Endothelial cell of umbilical vein (primary cell): ENCODE measurements around the gene CROT. TPM values are rescaled to one million over a fixed set of nuclear protein-coding genes. Genes with fewer than 3 reads are reported as not detected.

Experiments used
- BruUV-seq: library from RNA; stranded (reverse); fragments of 400-500 nt; replicated peaks from 2 replicates; lab custom pipeline; 2021; lab: Mats Ljungman, UMichigan
- CTCF ChIA-PET: fragments of 300-600, 350-600 bp; sonication (Branson Sonifier 250); formaldehyde crosslinking; loops from one replicate; lab custom pipeline; 2021; ENCODE audit warnings: antibody characterized with exemption, inconsistent platforms; lab: Charles Lee
- POLR2A ChIA-PET: fragments of 300-600, 350-600 bp; sonication (Branson Sonifier 250); formaldehyde crosslinking; loops from one replicate; lab custom pipeline; 2021; ENCODE audit warnings: antibody characterized with exemption, inconsistent platforms; lab: Charles Lee
- DNase-seq: peaks from one replicate; pipeline ENCODE4 v3.0.0-alpha.2; 2011; ENCODE audit warnings: low read depth, low spot score
- FAIRE-seq: peaks from 2 replicates; lab custom pipeline; 2011; peaks lifted over from hg19 to GRCh38; lab: Jason Lieb, UNC
- H2AFZ ChIP-seq: 2 replicates; pipeline ENCODE4 v1.6.0; 2012; ENCODE audit warnings: low read depth, low read length, control low read depth, inconsistent platforms
- H3K27ac ChIP-seq: 2 replicates; pipeline ENCODE4 v1.5.1; 2011; ENCODE audit warnings: low read depth, mild to moderate bottlenecking, control low read depth, low read length, moderate library complexity; ENCODE audit not compliant: insufficient read depth
- H3K27me3 ChIP-seq, 2 experiments: 2 replicates each; pipeline versions ENCODE4 v1.6.0 to v1.6.1; 2011; ENCODE audit warnings: low read length in 2 of 2, mixed read lengths in 1 of 2; ENCODE audit not compliant: control insufficient read depth in 2 of 2, insufficient read depth in 2 of 2
- H3K36me3 ChIP-seq, 2 experiments: 2 replicates in 1 of 2; 3 replicates in 1 of 2; pipeline ENCODE4 v1.5.1; 2011; ENCODE audit warnings: low read length in 2 of 2, mild to moderate bottlenecking in 1 of 2, moderate library complexity in 1 of 2; ENCODE audit not compliant: control insufficient read depth in 2 of 2, insufficient read depth in 2 of 2; ENCODE audit errors: extremely low read depth in 1 of 2
- H3K4me1 ChIP-seq: 3 replicates; pipeline ENCODE4 v1.5.1; 2011; ENCODE audit warnings: mild to moderate bottlenecking, low read length; ENCODE audit not compliant: control insufficient read depth, insufficient read depth; ENCODE audit errors: extremely low read depth
- H3K4me2 ChIP-seq: 2 replicates; pipeline ENCODE4 v1.6.1; 2011; ENCODE audit warnings: low read length, control low read depth, mixed read lengths; ENCODE audit not compliant: insufficient read depth
- H3K4me3 ChIP-seq, 3 experiments: fragments of 200-600 bp in 1 of 3; sonication (generic), shearing (Covaris generic) in 1 of 3; replicated peaks in 1 of 3; 2 replicates each; pipeline ENCODE4 v1.5.1; 2011 to 2016; ENCODE audit warnings: control low read depth in 3 of 3, low read length in 3 of 3, mild to moderate bottlenecking in 2 of 3, inconsistent platforms in 1 of 3, low read depth in 1 of 3, moderate library complexity in 1 of 3; ENCODE audit not compliant: insufficient read depth in 1 of 3
- H3K79me2 ChIP-seq: 2 replicates; pipeline ENCODE4 v1.6.0; 2012; ENCODE audit warnings: low read length, inconsistent platforms; ENCODE audit not compliant: control insufficient read depth, insufficient read depth
- H3K9ac ChIP-seq: replicated peaks from 2 replicates; pipeline ENCODE3; 2011; ENCODE audit warnings: low read length, control low read depth; ENCODE audit not compliant: insufficient read depth; ENCODE audit errors: extremely low read depth
- H3K9me1 ChIP-seq: replicated peaks from 3 replicates; pipeline ENCODE4 v1.6.0; 2011; ENCODE audit warnings: mild to moderate bottlenecking, low read length; ENCODE audit not compliant: control insufficient read depth, insufficient read depth; ENCODE audit errors: extremely low read depth
- H3K9me3 ChIP-seq: replicated peaks from 2 replicates; pipeline ENCODE4 v1.5.1; 2012; ENCODE audit warnings: low read length, inconsistent platforms; ENCODE audit not compliant: control insufficient read depth, insufficient read depth
- H4K20me1 ChIP-seq: replicated peaks from 2 replicates; pipeline ENCODE3; 2011; ENCODE audit warnings: mild to moderate bottlenecking, low read length; ENCODE audit not compliant: control insufficient read depth, insufficient read depth; ENCODE audit errors: extremely low read depth
- EZH2 ChIP-seq: IDR thresholded peaks from 2 replicates; pipeline ENCODE4 v1.6.1; 2012; ENCODE audit warnings: borderline replicate concordance, low read depth, mild to moderate bottlenecking, moderate library complexity, low read length, inconsistent platforms; ENCODE audit not compliant: severe bottlenecking
- FOS ChIP-seq: IDR thresholded peaks from 2 replicates; pipeline ENCODE4 v1.6.1; 2011; ENCODE audit warnings: mild to moderate bottlenecking, low read length, moderate library complexity, borderline replicate concordance; ENCODE audit not compliant: insufficient read depth
- GATA2 ChIP-seq: IDR thresholded peaks from 2 replicates; pipeline ENCODE4 v1.7.0; 2011; ENCODE audit warnings: low read depth, mild to moderate bottlenecking, moderate library complexity, mixed read lengths, low read length; ENCODE audit not compliant: insufficient read length, insufficient read depth
- JUN ChIP-seq: IDR thresholded peaks from 2 replicates; pipeline ENCODE4 v1.6.1; 2011; ENCODE audit warnings: borderline replicate concordance, low read depth; ENCODE audit not compliant: insufficient read length, insufficient read depth
- MYC ChIP-seq: IDR thresholded peaks from one replicate; pipeline ENCODE4 v1.6.1; 2011; ENCODE audit warnings: mild to moderate bottlenecking, low read depth, low read length
- POLR2AphosphoS5 ChIP-seq: IDR thresholded peaks from 2 replicates; pipeline ENCODE4 v1.6.1; 2012; ENCODE audit warnings: low read depth, mild to moderate bottlenecking, control low read depth, low read length, moderate library complexity; ENCODE audit not compliant: insufficient read depth
- dilution Hi-C: fragments of 300-500 bp; cut with MboI; formaldehyde crosslinking; loops from one replicate; pipeline ENCODE4 v1.15.0; 2019; ENCODE audit warnings: low sequenced_read_pairs; ENCODE audit not compliant: extremely low pct_ligation_motif_present
- intact Hi-C: fragments of 100-400 bp; cut with micrococcal nuclease; formaldehyde crosslinking; loops from one replicate; pipeline ENCODE4 v1.10.0; 2022
- polyA plus RNA-seq, 4 experiments: library from polyadenylated mRNA; depleted of rRNA in 3 of 4; stranded (reverse) in 3 of 4; unstranded in 1 of 4; fragments of >200 nt; gene quantifications; 2 replicates each; pipeline versions ENCODE4 v1.2.1 to v1.2.3, GENCODE V29; 2011 to 2012; ENCODE audit warnings: missing spikeins in 1 of 4
- total RNA-seq: library from RNA; stranded (reverse); gene quantifications from 2 replicates; pipeline ENCODE4 v1.2.3, GENCODE V29; 2021
- TF ChIP-seq, protein P1 (sequence below), 2 donors: IDR thresholded peaks; 1 replicate in 1 of 2; 2 replicates in 1 of 2; pipeline ENCODE4 v1.5.1; 2011; ENCODE audit warnings: low read length in 2 of 2, mild to moderate bottlenecking in 2 of 2, moderate library complexity in 2 of 2, control low read depth in 1 of 2, inconsistent platforms in 1 of 2, low read depth in 1 of 2; ENCODE audit not compliant: insufficient read depth in 1 of 2; ENCODE audit errors: extremely low read depth in 1 of 2
- TF ChIP-seq, protein P2 (sequence below): IDR thresholded peaks from 2 replicates; pipeline ENCODE4 v1.6.1; 2011; ENCODE audit not compliant: insufficient read depth, insufficient read length

The CROT gene
- total and polyA plus RNA-seq, 2 donors (not counting 3 experiments of a cell fraction or from before 2014, with no cell fraction given), result 3.3 to 6.6 TPM

DNA sequence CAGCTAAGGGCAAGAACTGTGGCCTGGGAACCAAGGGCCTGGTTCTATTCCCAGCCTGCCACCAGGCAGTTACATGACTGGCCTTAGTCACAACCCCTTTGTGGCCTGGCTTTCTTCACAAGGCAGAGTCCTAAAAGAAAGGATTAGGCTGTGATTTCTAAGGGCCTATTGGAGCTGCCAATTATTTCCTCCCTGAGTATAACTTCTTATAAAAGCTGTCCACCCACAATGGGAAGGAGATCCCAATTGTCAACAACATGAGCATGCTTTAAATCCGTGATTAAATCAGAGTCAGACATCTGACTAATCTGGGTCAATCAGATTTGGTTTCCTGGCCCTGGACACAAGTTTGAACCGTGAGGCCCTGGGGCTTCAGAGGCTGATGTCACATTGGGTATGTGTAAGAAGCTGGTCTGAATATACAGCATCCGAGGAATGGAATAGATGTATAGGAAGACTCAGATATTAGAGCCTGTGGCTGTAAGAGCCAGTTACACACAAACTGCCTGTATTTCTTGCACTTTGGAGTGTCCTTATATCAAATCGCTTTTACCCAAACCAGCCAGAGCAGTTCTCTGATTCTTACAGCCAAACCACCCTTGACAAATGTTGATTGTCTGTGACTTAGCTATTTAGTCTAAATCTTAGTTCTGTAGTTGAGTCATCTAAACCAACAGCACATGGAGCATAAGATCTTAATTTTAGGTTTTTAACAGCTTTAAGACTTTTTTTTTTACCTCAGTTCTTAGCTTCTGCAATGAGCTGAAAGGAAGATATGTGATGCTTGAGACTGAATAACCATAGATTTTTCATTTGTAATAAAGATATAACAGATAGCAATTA, 68.7 kb downstream of the CROT start:
- FAIRE-seq (no peak), DNase-seq (no peak)
- Histone ChIP-seq H3K27ac (no peak overlapping the region), H3K9ac (no peak overlapping the region), H3K36me3 (no peaks in the 10 kb centered on the region), H3K9me1 (no peaks in the 10 kb centered on the region), H3K27me3 (peaks cover 12 to 14% of the 10 kb centered on the region in 2 experiments), H3K4me3 (no peak overlapping the region), H2AFZ (no peak overlapping the region), H4K20me1 (no peaks in the 10 kb centered on the region), H3K9me3 (no peaks in the 10 kb centered on the region), H3K4me1 (no peaks in the 10 kb centered on the region), H3K4me2 (no peak overlapping the region), H3K79me2 (no peaks in the 10 kb centered on the region)
- no peak for TF ChIP-seq MYC
- no peak for TF ChIP-seq EZH2
- TF ChIP-seq FOS, result no peak
- TF ChIP-seq, protein P1, sequence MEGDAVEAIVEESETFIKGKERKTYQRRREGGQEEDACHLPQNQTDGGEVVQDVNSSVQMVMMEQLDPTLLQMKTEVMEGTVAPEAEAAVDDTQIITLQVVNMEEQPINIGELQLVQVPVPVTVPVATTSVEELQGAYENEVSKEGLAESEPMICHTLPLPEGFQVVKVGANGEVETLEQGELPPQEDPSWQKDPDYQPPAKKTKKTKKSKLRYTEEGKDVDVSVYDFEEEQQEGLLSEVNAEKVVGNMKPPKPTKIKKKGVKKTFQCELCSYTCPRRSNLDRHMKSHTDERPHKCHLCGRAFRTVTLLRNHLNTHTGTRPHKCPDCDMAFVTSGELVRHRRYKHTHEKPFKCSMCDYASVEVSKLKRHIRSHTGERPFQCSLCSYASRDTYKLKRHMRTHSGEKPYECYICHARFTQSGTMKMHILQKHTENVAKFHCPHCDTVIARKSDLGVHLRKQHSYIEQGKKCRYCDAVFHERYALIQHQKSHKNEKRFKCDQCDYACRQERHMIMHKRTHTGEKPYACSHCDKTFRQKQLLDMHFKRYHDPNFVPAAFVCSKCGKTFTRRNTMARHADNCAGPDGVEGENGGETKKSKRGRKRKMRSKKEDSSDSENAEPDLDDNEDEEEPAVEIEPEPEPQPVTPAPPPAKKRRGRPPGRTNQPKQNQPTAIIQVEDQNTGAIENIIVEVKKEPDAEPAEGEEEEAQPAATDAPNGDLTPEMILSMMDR (IDR thresholded peaks at IDR 0.05; ENCODE audit: extremely low read depth in 1 of 2, insufficient read depth in 1 of 2, low read depth in 1 of 2, low read length in 2 of 2), result no peak
- TF ChIP-seq POLR2AphosphoS5, result no peak
- no peak for TF ChIP-seq JUN
- TF ChIP-seq, protein P2, sequence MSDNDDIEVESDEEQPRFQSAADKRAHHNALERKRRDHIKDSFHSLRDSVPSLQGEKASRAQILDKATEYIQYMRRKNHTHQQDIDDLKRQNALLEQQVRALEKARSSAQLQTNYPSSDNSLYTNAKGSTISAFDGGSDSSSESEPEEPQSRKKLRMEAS, result no peak
- TF ChIP-seq GATA2, result no peak
- intact Hi-C loops (no loop called here), dilution Hi-C loops (loop anchor here (25.0 kb wide), 1 partner anchor 102 kb away; no protein-coding TSS in a partner anchor)
- POLR2A ChIA-PET, result interaction anchor here (0.9 kb wide), 1 partner anchor 273 kb away, joined by 3 read pairs; no protein-coding TSS in a partner anchor
- CTCF ChIA-PET, result interaction anchor here (0.9 to 8.0 kb wide), 5 partner anchors 11 to 100 kb away, joined by 3 to 299 read pairs (median 10); no protein-coding TSS in a partner anchor
- BruUV-seq, result no TSS peak
